ENCODE measurements around the gene FOXK1. TPM values are rescaled to one million over a fixed set of nuclear protein-coding genes. Genes with fewer than 3 reads are reported as not detected.
"Not testable (repeated sequence)": the region's sequence is repeated elsewhere in the genome, so short reads cannot be mapped to it uniquely, and the experiment has no call there.

The FOXK1 gene
- total RNA-seq, 2 experiments from 2014 or later: 32.7 to 33.2 TPM

DNA sequence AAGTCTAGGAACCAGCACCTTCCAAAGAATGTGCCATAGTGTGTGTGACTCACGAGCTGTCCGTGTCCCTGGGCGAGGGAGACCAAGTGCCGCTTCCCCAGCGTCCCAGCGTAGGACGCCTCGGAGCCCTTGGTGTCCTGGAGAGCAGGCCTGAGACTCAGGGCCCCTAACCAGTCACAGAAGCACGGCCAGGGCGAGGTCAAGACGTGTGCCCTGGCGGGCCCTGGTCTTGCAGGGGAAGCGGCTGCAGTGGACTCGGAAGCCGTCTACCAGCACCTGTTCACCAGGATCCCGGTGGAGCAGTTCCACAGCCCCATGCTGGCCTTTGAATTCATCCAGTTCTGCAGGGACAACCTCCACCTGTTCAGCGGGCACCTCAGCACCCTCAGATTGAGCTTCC, 103.9 kb downstream of the FOXK1 start:
- Mint-ChIP-seq H3K27ac (no peak overlapping the region), H3K4me3 (no peak overlapping the region), H3K4me1 (no peaks in the 10 kb centered on the region), H3K9me3 (no peaks in the 10 kb centered on the region), H3K27me3 (no peaks in the 10 kb centered on the region), H3K36me3 (ENCODE audit: low read depth) (peaks cover 26% of the 10 kb centered on the region)
- ChIA-PET POLR2A (no interaction called here), CTCF (interaction anchor here (1.5 kb wide), 1 partner anchor 13 kb away, joined by 5 read pairs; no protein-coding TSS in a partner anchor)
- DNase-seq: no peak

DNA sequence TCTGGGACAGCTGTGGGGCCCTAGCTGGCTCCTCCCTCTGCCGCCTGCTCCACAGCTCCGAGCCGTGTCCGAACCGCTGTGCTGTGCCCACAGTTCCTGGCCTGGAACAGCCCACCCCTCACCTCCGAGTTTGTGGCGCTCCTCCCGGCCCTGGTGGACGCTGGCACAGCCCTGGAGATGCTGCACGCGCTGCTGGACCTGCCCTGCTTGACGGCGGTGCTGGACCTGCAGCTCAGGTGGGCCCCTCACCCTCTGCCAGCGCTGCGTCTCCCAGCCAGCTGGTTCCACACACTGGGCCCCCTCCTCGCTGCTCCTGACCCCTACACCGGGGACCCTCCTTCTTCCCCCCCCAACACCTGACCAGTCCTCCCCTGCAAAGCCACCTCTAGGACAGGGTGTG, 105.4 kb downstream of the FOXK1 start:
- no peak for DNase-seq
- Mint-ChIP-seq H3K36me3 (ENCODE audit: low read depth) (peaks cover 24% of the 10 kb centered on the region), H3K27me3 (no peaks in the 10 kb centered on the region), H3K9me3 (no peaks in the 10 kb centered on the region), H3K4me1 (peaks cover 3% of the 10 kb centered on the region), H3K27ac (no peak overlapping the region), H3K4me3 (no peak overlapping the region)
- ChIA-PET CTCF (no interaction called here), POLR2A (interaction anchor here (0.8 kb wide), 1 partner anchor 12 kb away, joined by 3 read pairs; the partner anchor contains the start of gene AP5Z1)

DNA sequence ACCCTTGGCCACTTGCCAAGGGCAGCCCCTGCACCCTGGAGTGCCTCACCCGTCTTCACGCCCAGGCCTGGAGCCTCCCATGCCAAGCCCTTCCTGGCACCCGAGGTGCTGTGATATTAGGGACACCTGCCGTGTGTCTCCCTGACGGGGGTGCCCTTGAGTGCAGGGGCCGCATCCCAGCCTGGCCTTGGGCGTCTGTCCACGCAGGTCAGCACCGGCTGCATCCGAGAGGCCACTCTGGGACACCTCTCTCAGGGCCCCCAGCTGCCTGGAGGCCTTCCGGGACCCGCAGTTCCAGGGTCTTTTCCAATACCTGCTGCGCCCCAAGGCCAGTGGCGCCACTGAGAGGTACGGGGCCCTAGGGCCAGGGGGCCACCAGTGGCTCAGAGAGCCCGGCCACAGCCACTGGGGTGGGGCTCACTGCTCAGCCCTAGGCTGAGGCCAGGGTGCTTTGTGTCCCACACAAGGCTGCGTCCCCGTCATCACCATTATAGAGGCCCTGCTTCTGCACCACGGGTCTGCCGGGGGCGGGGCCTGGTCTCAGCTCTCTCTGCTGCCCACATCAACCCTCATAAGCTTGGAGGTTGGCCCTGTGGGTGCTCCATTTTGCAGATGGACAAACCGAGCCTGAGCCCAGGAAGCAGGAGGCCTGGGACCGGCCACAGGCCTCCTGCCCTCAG, 106.0 kb downstream of the FOXK1 start:
- H3K9me3 Mint-ChIP-seq: no peaks in the 10 kb centered on the region
- H3K27me3 Mint-ChIP-seq: no peaks in the 10 kb centered on the region
- H3K36me3 Mint-ChIP-seq (ENCODE audit: low read depth): peaks cover 24% of the 10 kb centered on the region
- no peak overlapping the region for H3K27ac Mint-ChIP-seq
- POLR2A ChIA-PET: interaction anchor here (1.2 kb wide), 1 partner anchor 12 kb away, joined by 5 read pairs; the partner anchor contains the start of gene AP5Z1
- peaks cover 3% of the 10 kb centered on the region for H3K4me1 Mint-ChIP-seq
- CTCF ChIA-PET: no interaction called here
- no peak overlapping the region for H3K4me3 Mint-ChIP-seq
- no peak for DNase-seq

DNA sequence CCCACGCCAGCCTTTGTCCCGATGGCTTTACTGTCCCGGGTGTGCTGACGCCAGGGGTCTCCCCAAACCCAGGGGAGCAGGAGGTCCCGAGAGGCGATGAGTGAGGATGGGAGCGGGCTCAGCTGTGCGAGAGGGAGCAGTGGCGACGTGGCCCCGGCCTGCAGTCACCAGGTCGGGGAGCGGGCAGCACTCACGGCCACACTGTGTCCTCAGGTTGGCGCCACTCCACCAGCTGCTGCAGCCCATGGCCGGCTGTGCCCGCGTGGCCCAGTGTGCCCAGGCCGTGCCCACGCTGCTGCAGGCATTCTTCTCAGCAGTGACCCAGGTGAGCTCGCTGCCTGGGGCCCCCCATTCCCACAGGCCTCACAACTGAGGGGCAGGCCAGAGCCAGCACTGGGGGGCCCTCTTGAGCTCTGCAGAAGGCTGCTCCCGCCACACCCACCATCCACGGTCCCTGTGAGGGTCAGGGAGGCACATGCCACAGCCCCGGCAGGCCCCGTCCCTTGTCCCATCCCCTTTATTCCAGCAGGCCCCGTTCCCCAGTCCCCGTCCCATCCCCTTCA, 106.6 kb downstream of the FOXK1 start:
- H3K27me3 Mint-ChIP-seq: no peaks in the 10 kb centered on the region
- H3K4me1 Mint-ChIP-seq: peaks cover 3% of the 10 kb centered on the region
- CTCF ChIA-PET: no interaction called here
- no peak overlapping the region for H3K27ac Mint-ChIP-seq
- H3K36me3 Mint-ChIP-seq (ENCODE audit: low read depth): peaks cover 24% of the 10 kb centered on the region
- DNase-seq: no peak
- POLR2A ChIA-PET: interaction anchor here (1.2 kb wide), 1 partner anchor 13 kb away, joined by 5 read pairs; the partner anchor contains the start of gene AP5Z1
- no peaks in the 10 kb centered on the region for H3K9me3 Mint-ChIP-seq
- no peak overlapping the region for H3K4me3 Mint-ChIP-seq

DNA sequence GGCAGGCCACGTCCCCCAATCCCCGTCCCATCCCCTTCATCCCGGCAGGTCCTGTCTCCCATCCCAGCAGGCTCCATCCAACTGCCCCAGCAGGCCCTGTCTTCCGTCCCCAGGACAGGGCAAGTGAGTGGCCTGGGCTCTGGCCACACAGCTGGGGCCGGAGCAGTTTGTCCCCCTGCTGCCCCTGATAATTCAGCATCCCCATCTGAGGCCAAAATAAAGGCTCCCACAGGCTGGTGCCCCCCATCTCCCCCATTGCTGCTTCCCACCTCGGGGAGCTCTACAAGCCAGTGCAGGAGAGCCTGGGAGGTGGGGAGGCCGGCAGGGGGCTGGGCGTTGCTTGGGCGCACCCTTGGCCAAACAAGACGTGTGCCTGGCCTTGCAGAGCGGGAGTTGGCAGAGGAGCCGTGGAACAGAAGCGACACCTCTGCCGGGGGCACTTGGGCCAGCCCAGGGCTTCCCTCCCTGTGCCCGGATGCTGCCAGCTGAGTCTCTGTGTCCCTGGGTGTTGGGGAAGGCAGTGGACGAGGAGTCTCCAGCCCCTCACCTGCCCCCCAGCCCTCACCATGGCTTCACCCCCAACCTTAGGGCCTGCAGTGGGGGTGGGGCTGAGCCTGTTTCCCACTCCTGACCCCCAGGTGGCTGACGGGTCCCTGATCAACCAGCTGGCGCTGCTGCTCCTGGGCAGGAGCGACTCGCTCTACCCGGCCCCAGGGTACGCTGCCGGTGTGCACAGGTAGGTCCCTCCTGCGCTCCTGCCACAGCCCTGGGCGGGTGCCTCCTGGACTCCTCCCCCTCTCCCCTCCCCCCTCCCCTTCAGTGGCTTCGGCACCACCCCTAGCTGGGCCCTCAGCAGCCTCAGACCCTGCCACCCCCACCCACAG, 107.3 kb downstream of the FOXK1 start:
- peaks cover 3% of the 10 kb centered on the region for H3K4me1 Mint-ChIP-seq
- POLR2A ChIA-PET: interaction anchor here (1.2 kb wide), 1 partner anchor 14 kb away, joined by 5 read pairs; the partner anchor contains the start of gene AP5Z1
- CTCF ChIA-PET: no interaction called here
- DNase-seq: no peak
- no peaks in the 10 kb centered on the region for H3K9me3 Mint-ChIP-seq
- no peak overlapping the region for H3K4me3 Mint-ChIP-seq
- peaks cover 29% of the 10 kb centered on the region for H3K36me3 Mint-ChIP-seq (ENCODE audit: low read depth)
- no peaks in the 10 kb centered on the region for H3K27me3 Mint-ChIP-seq
- H3K27ac Mint-ChIP-seq: no peak overlapping the region

DNA sequence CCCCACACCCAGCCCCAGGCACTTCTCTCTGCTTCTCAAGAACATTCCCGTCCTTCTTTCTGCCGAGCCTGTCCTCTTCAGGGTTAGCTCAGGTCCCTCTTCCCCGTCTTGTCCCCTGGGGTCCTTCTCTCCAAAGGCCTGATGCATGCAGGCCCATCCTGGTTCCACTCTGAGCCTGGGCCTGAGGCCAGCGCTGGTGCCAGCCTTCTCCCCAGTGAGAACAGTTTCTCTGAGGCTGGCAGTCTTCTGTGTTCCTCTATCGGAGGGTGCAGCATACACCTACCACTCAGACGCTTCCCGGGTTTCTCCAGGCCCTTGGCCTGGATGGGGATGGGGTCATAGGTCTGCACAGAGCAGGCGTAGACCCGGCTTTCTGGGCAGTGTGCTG, 108.0 kb downstream of the FOXK1 start:
- no peak overlapping the region for H3K4me3 Mint-ChIP-seq
- POLR2A ChIA-PET: no interaction called here
- no peaks in the 10 kb centered on the region for H3K27me3 Mint-ChIP-seq
- H3K27ac Mint-ChIP-seq: no peak overlapping the region
- peaks cover 3% of the 10 kb centered on the region for H3K4me1 Mint-ChIP-seq
- no peak for DNase-seq
- H3K9me3 Mint-ChIP-seq: no peaks in the 10 kb centered on the region
- H3K36me3 Mint-ChIP-seq (ENCODE audit: low read depth): peaks cover 31% of the 10 kb centered on the region
- CTCF ChIA-PET: interaction anchor here (1.2 kb wide), 1 partner anchor 11 kb away, joined by 3 read pairs; no protein-coding TSS in a partner anchor

DNA sequence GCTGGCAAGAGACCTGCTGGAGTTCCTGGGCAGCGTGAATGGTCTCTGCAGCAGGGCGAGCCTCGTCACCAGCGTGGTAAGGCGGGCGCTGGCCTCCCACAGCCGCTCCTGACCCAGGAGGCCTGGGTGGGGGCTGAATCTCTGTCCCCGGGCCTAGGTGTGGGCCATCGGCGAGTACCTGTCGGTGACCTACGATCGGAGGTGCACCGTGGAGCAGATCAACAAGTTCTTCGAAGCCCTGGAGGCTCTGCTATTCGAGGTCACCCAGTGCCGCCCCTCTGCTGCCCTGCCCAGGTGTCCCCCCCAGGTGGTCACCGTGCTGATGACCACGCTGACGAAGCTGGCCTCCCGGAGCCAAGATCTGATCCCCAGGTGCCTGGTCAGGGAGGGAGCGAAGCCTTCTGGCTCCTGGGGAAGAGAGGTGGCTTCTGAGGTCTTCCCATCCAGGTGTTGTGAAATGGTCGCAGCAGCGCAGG, 108.5 kb downstream of the FOXK1 start:
- DNase-seq: no peak
- peaks cover 31% of the 10 kb centered on the region for H3K36me3 Mint-ChIP-seq (ENCODE audit: low read depth)
- H3K9me3 Mint-ChIP-seq: no peaks in the 10 kb centered on the region
- POLR2A ChIA-PET: interaction anchor here (3.7 kb wide), 1 partner anchor 15 kb away, joined by 49 read pairs; the partner anchor contains the start of gene AP5Z1
- H3K4me3 Mint-ChIP-seq: no peak overlapping the region
- peaks cover 3% of the 10 kb centered on the region for H3K4me1 Mint-ChIP-seq
- CTCF ChIA-PET: interaction anchor here (1.2 to 2.7 kb wide), 4 partner anchors 11 to 149 kb away, joined by 3 to 16 read pairs (median 4); partner anchors contain the start of gene AP5Z1
- no peaks in the 10 kb centered on the region for H3K27me3 Mint-ChIP-seq
- H3K27ac Mint-ChIP-seq: no peak overlapping the region

DNA sequence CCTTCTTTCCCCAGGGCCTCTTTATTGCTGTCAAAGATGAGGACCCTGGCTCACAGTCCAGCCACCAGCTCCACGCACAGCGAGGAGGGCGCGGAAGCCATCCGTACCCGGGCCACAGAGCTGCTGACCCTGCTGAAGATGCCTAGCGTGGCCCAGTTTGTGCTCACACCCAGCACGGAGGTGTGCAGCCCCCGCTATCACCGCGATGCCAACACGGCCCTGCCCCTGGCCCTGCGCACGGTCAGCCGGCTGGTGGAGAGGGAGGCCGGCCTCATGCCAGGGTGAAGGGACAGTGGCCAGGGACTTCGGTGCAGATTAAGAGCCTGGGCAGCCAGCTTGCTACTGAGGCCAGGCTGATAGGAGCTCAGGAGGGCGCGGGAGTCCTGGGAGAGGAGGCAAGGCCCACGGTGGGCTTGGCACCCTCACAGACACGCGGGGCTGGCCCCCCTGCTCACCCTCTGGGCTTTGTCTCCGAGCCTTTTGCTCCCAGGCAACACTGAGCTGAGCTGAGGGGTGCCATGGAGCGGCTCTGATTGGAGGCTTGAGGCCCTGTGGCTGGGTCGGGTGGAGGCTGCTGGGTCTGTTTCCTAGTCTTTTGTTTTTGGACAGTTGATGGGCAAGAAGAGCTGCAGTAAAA, 109.1 kb downstream of the FOXK1 start:
- ChIA-PET CTCF (interaction anchor here (1.1 to 2.7 kb wide), 7 partner anchors 12 to 149 kb away, joined by 3 to 16 read pairs (median 3); partner anchors contain the start of genes AP5Z1 and RADIL), POLR2A (interaction anchor here (3.7 kb wide), 1 partner anchor 16 kb away, joined by 49 read pairs; the partner anchor contains the start of gene AP5Z1)
- H3K27ac Mint-ChIP-seq: no peak overlapping the region
- DNase-seq: no peak
- H3K27me3 Mint-ChIP-seq: no peaks in the 10 kb centered on the region
- peaks cover 3% of the 10 kb centered on the region for H3K4me1 Mint-ChIP-seq
- no peak overlapping the region for H3K4me3 Mint-ChIP-seq
- peaks cover 27% of the 10 kb centered on the region for H3K36me3 Mint-ChIP-seq (ENCODE audit: low read depth)
- no peaks in the 10 kb centered on the region for H3K9me3 Mint-ChIP-seq

DNA sequence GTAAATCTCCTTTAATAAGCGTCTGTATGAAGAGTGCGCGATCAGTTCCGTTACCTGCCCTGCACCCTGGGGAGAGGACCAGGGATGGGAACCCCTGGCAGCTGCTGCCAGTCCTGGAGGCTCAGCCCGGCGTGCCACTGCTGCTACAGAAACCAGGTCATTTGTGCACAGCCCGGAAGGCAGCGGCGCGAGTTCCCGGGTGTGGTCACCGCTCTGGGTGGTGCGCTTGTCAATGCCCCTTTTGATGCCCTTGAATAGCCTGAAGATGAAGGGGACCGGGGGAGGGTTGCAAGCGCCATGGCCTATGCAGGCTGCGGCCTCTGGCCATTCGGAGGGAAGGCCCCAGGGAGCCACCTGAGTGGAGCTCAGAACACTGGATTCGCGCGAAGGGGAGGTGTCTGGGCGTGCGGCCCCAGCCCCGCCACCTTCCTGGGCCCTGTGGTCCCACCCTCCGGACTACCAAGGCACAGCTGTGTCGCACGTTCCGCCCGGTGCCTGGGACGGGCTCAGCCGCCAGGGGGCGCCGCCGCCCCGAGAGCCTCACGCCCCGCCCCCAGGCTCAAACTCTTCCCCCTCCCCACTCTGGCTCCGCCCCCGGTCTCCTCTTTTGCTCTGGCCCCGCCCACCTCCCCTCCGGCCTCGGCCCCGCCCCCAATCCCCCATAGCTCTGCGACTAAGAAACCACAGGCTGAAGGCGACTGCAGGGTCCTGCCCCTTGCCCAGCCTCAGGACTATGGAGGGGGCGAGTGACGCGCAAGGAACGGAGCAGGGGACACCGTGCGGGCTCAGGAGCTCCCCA, 109.8 kb downstream of the FOXK1 start:
- Mint-ChIP-seq H3K27me3 (no peaks in the 10 kb centered on the region), H3K9me3 (no peaks in the 10 kb centered on the region), H3K4me1 (peaks cover 3% of the 10 kb centered on the region), H3K4me3 (no peak overlapping the region), H3K36me3 (ENCODE audit: low read depth) (peaks cover 27% of the 10 kb centered on the region), H3K27ac (no peak overlapping the region)
- POLR2A ChIA-PET: interaction anchor here (0.6 to 3.7 kb wide), 2 partner anchors 16 to 180 kb away, joined by 4 to 49 read pairs; partner anchors contain the start of gene AP5Z1
- CTCF ChIA-PET: interaction anchor here (1.1 to 2.7 kb wide), 7 partner anchors 12 to 293 kb away, joined by 3 to 16 read pairs (median 4); partner anchors contain the start of genes AP5Z1 and RADIL
- DNase-seq: peak; percentile 75

DNA sequence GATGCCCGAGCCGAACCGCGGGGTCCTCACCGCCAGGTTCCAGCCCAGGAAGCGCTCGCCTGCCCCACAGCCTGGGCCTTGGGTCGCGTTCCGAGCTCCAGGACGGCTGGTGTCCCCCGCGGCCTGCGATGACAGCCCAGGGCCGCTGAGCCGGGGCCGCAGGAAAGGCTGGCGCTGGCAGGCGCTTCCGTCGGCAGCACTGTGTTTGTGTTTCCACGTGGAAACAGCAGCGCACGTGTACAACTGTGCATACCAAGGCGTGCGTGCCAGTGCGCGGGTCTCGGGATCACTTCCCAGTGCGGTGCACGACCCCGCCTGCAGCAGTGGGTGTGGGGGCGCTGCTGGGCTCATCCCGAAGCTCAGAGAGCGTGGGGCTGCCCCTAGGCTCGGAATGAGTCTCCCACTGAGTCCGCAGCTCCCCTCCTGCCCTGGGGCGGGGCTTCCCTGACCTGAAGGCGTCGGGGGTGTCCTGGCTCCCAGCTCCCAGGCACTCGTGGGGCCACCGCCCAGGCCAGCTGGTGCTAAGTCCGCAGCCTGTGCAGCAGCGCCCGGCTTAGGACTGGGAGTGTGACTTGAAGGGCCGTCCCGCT, 110.5 kb downstream of the FOXK1 start:
- Mint-ChIP-seq H3K27me3 (no peaks in the 10 kb centered on the region), H3K36me3 (ENCODE audit: low read depth) (peaks cover 26% of the 10 kb centered on the region), H3K4me3 (no peak overlapping the region), H3K27ac (no peak overlapping the region), H3K9me3 (no peaks in the 10 kb centered on the region), H3K4me1 (peaks cover 3% of the 10 kb centered on the region)
- ChIA-PET POLR2A (interaction anchor here (0.6 to 3.7 kb wide), 2 partner anchors 17 to 180 kb away, joined by 4 to 49 read pairs; partner anchors contain the start of gene AP5Z1), CTCF (interaction anchor here (1.1 to 2.7 kb wide), 6 partner anchors 13 to 294 kb away, joined by 3 to 16 read pairs (median 4); partner anchors contain the start of genes AP5Z1 and RADIL)
- DNase-seq: no peak

DNA sequence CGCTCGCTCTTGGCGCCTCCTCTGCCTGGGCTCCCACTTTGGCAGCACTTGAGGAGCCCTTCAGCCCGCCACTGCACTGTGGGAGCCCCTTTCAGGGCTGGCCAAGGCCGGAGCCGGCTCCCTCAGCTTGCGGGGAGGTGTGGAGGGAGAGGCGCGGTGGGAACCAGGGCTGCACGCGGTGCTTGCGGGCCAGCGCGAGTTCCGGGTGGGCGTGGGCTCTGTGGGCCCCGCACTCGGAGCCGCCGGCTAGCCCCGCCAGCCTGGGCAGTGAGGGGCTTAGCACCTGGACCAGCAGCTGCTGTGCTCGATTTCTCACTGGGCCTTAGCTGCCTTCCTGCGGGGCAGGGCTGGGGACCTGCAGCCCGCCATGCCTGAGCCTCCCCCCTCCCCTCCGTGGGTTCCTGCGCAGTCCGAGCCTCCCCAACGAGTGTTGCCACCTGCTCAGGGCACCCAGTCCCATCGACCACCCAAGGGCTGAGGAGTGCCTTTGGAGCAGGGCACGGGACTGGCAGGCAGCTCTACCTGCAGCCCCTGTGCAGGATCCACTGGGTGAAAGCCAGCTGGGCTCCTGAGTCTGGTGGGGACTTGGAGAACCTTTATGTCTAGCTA, 111.4 kb downstream of the FOXK1 start:
- not testable (repeated sequence) for H3K27ac Mint-ChIP-seq, H3K4me3 Mint-ChIP-seq, H3K4me1 Mint-ChIP-seq, DNase-seq, H3K27me3 Mint-ChIP-seq, H3K9me3 Mint-ChIP-seq
- POLR2A ChIA-PET: interaction anchor here (3.7 kb wide), 1 partner anchor 18 kb away, joined by 49 read pairs; the partner anchor contains the start of gene AP5Z1
- CTCF ChIA-PET: interaction anchor here (1.1 to 2.7 kb wide), 4 partner anchors 17 to 293 kb away, joined by 3 to 16 read pairs (median 6); partner anchors contain the start of gene AP5Z1
- H3K36me3 Mint-ChIP-seq (ENCODE audit: low read depth): peaks cover 21% of the 10 kb centered on the region
